ENCODE measurements around the gene VGLL4. TPM values are rescaled to one million over a fixed set of nuclear protein-coding genes. Genes with fewer than 3 reads are reported as not detected.

The VGLL4 gene
- total RNA-seq, 4 donors from 2014 or later = 41.3 to 54.7 (median 49.5) TPM

- TF ChIP-seq CTCF (IDR thresholded peaks at IDR 0.05) = no peak
- no peak for ATAC-seq (ENCODE audit: low FRiP score)
- no peak for DNase-seq (ENCODE audit: low spot score)
Measured at GRCh38 chr3:11593318-11594034, 50.2 kb downstream of the VGLL4 start.

- ATAC-seq (ENCODE audit: low FRiP score) (peak; percentile 9), DNase-seq (ENCODE audit: low spot score) (no peak)
- TF ChIP-seq CTCF (IDR thresholded peaks at IDR 0.05) = no peak
Measured at GRCh38 chr3:11592445-11593298, 51.0 kb downstream of the VGLL4 start.

- no peak for TF ChIP-seq CTCF (IDR thresholded peaks at IDR 0.05)
- DNase-seq (ENCODE audit: low spot score) (no peak), ATAC-seq (ENCODE audit: low FRiP score) (peak; percentile 19)
Measured at GRCh38 chr3:11591391-11592282, 52.1 kb downstream of the VGLL4 start.

- DNase-seq (ENCODE audit: low spot score) (no peak), ATAC-seq (ENCODE audit: low FRiP score) (no peak)
- no peak for TF ChIP-seq CTCF (IDR thresholded peaks at IDR 0.05)
Measured at GRCh38 chr3:11591002-11591355, 52.7 kb downstream of the VGLL4 start.

- no peak for DNase-seq (ENCODE audit: low spot score)
- TF ChIP-seq CTCF (IDR thresholded peaks at IDR 0.05) = no peak
- ATAC-seq (ENCODE audit: low FRiP score) = no peak
Measured at GRCh38 chr3:11589706-11590105, 54.0 kb downstream of the VGLL4 start.

GRCh38 chr3:11588755-11589154, 55.0 kb downstream of the VGLL4 start:
- no peak for DNase-seq (ENCODE audit: low spot score)
- ATAC-seq (ENCODE audit: low FRiP score) = no peak

More at GRCh38 chr3:11588755-11589154, 55.0 kb downstream of the VGLL4 start:
- no peak for TF ChIP-seq CTCF (IDR thresholded peaks at IDR 0.05)

Data from omental fat pad (tissue), 4 donors.